HT1080 (cell line): Measurements from ENCODE around the gene ITPR3. TPM values are rescaled to one million over a fixed set of nuclear protein-coding genes. Genes with fewer than 3 reads are reported as not detected.

Experiments
- DNase-seq: peaks from one replicate; pipeline ENCODE4 v3.0.0-alpha.2; 2015; ENCODE audit warnings: low read depth
- total RNA-seq: library from RNA; depleted of rRNA; stranded (reverse); fragments of >200 nt; shearing (Covaris generic); gene quantifications from 2 replicates; pipeline ENCODE4 v1.2.3, GENCODE V29; 2014

ITPR3 gene
- total RNA-seq, 1 experiment from 2014 or later: 38.3 TPM

DNA sequence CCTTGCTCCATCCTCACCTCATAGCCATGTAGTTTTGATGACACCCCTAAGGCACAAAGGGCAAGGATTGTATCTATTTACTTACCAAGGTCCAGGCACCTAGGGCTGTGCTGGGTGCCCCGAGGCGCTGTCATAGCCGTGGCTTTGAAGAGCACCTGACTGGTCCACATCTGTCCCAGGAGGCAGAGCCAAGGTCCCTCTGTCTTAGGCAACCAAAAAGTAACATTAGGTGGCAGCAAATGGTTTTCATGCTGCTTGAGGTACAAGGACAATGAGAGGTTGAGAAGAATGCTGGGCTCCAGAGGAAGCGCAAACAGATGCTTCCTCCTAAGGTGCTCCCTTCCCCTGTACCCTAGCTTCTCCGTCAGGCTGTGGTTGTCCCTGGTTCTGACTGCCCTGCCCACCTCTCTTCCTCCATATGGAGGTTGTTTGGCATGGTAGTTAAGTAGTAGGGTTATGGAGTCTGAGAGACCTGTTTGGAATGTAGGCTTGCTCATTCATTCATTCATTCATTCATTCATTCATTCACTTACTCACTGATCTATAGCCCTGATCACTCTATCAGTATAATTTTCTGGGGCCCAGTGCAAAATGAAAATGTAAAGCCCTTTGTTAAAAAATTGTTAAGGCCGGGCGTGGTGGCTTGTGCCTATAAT lies 93.4 kb downstream of the ITPR3 start:
- DNase-seq: no peak

- no peak for DNase-seq
Measured at GRCh38 chr6:33716379-33716778, 95.3 kb downstream of the ITPR3 start.

- DNase-seq: no peak
Measured at GRCh38 chr6:33716890-33717632, 95.9 kb downstream of the ITPR3 start.

DNA sequence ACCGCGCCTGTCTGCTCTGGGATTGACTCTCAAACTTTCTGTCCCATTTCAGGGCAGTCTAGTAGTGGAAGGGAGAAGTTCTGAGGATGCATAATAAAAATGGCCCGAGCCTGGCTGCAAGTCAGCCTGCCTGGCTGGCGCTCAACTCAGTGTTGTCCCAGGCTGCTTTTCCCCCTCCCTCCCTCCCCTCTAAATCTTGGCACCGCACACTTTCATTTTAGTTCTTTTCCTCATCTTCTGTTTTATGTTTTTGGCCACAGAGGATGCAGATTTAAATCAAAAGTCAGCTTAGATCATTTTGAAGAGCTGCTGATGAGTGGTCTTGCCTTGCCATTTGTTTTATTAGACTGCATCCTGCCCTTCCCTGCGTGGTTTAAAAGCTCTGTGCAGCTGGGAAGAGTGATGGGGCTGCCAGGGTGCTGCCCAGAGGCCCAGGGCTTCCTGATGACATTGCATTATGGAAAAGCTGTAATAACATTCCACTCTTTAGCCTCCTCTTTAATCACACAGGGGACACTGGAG lies 96.9 kb downstream of the ITPR3 start:
- no peak for DNase-seq

GRCh38 chr6:33718713-33719112 lies 97.6 kb downstream of the ITPR3 start:
- no peak for DNase-seq

DNA sequence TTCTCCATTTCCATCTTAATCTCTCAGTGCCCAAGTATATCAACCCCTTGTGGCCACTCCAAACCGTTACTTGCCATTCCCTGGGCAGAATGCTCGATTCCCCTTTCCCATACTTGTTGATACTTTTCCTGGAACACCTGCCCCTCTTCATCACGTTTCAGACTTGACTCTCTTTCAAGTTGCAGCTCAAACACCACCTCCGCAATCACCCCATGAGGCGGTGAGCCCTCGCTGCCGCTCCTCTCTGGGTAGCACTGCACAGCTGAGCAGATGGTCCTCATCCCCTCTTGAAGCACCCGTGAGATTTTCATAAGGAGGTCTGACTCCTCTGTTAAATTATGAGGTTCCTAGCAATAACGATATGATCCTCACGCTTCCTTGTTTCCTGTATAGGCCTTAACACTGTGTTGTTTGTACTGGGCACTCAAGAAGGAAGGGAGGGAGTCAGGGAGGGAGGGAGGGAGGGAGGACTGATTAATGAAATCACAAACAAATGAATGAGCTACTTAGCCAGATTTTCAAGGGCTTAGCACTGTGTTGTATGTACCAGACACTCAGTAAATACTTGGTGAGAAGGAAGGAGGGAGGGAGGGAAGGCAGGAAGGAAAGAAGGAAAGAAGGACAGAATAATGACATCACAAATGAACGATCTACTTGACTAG lies 98.3 kb downstream of the ITPR3 start:
- no peak for DNase-seq

DNA sequence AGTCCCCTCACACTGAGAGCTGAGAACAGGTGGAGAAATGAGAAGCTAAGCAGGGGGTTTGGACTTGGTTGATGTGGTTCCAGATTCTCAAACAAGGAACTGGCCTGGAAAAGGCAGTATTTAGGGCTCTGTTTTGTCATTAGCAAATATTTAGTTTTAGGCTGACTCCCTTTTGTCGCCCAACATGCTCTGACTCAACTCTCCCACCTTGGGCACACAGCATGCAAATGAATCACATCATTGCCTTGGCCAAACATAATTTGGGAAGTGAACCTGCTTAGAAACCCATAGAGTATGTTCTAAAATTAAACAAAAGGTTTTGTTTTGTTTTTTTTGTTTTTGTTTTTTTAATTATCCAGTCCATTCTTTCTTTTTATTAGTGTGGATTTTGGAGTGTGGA lies 99.9 kb downstream of the ITPR3 start:
- no peak for DNase-seq

- no peak for DNase-seq
Measured at GRCh38 chr6:33721508-33721907, 100.4 kb downstream of the ITPR3 start.

- DNase-seq: no peak
Measured at GRCh38 chr6:33722103-33722623, 101.0 kb downstream of the ITPR3 start.

- no peak for DNase-seq
Measured at GRCh38 chr6:33723371-33724085, 102.4 kb downstream of the ITPR3 start.

DNA sequence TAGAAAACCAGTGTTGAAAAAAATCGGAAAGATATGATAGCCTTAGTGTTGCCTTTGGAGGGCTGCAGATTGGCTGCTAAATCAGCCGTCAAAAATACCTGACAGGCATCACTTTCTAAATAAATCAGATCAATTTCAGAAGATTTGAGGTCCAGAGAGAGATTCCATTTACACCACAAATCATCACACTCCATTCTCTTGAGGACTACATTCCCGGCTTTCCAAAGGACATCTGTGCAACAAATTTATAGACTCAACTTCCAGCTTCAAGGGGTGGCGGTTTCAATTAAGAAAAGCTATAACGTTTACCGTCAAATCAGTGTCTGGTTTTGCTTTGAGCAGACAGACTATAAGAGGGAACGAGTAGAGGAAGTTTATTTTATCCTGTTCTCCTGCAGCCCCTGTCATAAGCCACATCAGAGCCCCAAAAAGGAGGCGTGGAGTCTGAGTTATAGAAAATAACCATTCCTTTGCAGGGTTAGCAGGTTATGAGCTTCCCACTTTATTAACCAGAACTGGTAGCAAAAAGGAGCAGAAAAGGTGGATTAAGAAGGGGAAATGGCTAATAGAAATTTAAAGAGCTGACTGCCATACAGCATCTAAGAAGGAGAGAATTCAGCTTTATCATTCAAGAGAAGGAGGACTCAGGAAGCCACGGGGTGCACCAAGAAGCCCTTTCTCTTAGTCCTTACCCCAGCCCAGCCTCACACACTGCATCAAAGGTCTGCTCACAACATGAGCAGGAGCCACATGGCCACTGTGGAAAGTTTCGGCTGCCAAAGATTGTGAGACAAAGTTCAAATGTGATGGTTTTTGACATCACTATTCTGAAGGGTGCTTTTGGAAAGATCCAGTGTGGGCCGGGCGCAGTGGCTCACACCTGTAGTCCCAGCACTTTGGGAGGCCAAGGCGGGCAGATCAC lies 103.2 kb downstream of the ITPR3 start:
- no peak for DNase-seq

DNA sequence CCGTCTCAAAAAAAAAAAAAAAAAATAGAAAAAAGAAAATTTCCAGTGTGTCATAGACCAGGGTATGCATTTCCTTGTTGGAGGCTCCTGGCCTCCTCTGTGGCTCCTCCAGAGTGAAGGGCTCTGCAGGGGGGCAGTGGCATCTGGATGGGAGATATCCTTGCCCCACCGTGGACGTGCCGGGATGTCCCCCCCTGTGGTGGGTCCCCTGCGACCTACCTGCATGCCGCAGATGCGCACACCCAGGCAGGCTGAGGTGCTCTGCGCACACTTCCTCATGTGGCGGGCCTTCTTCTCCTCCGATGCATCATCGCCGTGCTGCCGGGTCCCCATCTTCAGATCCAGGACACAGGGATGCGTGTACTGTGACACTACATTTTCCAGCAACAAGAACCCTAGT lies 104.1 kb downstream of the ITPR3 start:
- no peak for DNase-seq

- DNase-seq: no peak
Measured at GRCh38 chr6:33725891-33726673, 105.0 kb downstream of the ITPR3 start.

DNA sequence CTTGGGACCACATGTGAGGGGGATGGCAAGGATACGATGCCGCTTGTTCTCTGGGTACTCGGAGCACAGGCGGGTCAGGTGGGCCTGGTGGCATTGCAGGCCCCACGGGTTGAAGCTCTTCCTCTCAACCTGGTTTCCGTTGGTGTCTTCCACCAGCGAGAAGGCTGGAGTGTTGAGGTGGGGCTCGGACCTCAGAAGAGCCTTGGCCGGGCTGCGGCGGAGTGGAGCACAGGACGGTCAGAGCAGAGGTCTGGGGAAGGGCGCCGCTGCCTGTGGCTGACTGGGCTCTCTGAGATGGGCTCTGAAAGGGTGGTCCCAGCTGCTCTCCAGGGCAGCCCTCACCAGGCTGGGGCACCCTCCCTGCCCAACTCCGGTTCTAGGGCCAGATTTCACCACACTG lies 105.6 kb downstream of the ITPR3 start:
- DNase-seq: no peak

DNA sequence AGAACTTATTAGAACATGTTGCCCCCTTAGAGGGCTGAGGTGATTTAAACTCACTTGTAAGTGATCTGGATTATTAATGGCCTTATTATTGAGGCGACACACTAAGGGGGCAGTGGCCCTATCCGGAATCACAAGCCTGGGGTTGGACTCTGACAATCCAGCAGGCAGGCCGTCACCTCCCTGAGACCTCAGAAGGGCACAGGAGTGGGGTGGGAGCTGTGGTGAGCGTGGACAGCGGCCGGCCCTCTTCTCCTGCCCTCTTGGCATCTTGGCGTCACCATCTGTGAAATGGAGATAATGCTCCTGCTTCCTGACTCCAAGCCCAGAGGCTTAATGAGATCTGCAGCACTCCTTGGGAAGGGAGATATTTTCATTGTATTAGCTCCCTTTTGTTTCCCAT lies 106.0 kb downstream of the ITPR3 start:
- no peak for DNase-seq

- no peak for DNase-seq
Measured at GRCh38 chr6:33727932-33728331, 106.8 kb downstream of the ITPR3 start.

DNA sequence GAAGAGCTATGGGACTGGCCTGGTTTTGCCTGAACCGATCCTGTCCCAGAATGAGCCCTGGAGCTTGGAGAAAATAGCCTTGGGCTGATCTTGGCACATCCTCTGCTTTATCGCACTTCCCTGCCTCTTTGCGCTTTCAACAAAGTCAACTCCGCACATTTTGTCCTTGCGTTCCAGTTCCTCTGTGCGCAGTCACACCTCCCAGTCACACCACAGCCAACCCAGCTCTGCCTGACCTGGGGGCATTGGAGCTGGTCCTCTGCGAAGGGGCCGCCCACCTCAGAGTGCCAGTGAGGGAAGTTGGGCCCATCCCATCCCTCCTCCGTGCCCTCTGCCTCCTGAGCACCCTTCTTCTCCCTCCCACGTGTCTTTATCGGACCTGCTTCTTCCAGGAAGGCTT lies 107.3 kb downstream of the ITPR3 start:
- no peak for DNase-seq

- DNase-seq: no peak
Measured at GRCh38 chr6:33729059-33729458, 107.9 kb downstream of the ITPR3 start.

DNA sequence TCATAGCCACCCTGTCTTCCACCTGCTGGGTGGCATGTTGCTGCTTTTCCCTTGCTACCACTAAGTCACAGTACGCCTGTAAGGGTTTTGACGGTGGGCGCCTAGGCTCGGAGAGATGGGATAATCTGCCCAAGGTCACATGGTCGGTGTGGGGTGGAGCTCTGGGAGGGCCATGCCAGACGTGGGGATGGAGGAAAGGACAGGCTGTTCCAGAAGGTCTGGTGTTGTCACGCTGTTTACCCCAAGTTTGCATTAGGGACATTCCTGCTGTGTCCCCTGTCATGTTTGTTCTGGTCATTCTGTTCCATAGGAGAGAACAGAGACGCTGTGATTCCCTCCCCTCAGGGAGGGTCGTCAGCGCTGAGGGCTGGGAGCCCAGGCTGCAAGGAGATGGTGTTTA lies 109.5 kb downstream of the ITPR3 start:
- DNase-seq: no peak

DNA sequence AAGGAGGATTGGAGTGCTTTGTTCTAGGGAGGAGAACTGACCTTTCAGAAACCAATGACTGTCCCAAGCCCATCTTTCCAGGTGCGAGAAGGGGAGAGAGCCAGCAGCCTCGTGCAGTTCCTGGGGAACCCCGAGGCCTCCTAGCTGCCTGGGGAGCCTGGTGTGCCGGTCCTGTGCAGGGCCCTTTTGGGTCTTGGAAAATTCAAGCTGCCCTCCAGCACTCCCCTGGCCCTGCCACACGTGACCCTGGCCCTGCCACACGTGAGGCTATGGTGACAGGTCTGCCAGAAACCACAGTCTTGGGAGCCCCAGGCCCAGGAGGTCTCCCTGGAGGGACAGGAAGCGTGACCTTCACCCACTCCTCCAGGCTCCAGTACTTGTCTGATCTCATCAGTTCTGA lies 109.9 kb downstream of the ITPR3 start:
- no peak for DNase-seq
